ENCODE data around the gene ZNF524.

Gene ZNF524

GRCh38 chr19:55643003-55643886 lies 43.2 kb downstream of the ZNF524 start, which contains the start of gene ZNF581:
TSS of gene ZNF581 (plus strand) at chr19:55643649. CDS start at chr19:55644572, 923 bp downstream.
- peak; percentile 71 for DNase-seq (ENCODE audit: low read depth)

DNA sequence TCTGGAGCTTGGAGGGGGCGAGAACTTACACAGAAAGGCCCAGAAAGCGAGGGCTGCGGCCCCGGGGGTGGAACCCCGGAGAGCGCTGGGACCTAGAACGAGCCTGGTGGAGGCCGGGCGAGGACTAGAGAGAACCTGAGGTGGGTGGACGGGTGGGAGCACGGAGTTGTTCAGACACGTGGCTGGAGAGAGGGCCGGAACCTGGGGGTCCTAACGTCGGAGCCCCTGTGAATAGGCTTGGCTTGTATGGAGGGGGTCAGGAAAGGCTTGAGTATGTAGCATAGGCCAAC lies 43.7 kb downstream of the ZNF524 start:
- no peak for DNase-seq (ENCODE audit: low read depth)

DNA sequence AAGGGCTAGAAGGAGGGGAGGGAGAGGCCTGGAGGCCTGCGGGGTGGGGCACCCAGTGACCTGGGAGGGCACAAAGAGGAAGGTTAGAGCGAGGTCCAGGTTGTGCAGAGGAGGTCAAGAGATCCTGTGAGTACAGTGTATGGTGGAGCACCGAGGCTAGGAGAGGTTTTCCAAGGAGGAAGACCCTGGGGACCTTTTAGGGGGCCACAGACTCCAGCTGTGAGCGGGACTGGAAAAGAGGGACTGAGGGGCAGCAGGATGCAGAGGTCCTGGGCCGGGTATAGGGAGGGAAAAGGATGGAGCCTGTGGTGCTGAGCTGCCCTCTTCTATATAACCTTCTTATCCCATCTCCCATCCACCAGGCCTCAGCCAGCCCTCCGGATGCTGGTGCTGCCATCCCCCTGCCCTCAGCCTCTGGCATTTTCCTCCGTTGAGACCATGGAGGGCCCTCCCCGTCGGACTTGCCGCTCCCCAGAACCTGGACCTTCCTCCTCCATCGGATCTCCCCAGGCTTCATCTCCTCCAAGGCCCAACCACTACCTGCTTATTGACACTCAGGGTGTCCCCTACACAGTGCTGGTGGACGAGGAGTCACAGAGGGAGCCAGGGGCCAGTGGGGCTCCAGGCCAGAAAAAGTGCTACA lies 44.2 kb downstream of the ZNF524 start:
- DNase-seq (ENCODE audit: low read depth) = no peak

DNA sequence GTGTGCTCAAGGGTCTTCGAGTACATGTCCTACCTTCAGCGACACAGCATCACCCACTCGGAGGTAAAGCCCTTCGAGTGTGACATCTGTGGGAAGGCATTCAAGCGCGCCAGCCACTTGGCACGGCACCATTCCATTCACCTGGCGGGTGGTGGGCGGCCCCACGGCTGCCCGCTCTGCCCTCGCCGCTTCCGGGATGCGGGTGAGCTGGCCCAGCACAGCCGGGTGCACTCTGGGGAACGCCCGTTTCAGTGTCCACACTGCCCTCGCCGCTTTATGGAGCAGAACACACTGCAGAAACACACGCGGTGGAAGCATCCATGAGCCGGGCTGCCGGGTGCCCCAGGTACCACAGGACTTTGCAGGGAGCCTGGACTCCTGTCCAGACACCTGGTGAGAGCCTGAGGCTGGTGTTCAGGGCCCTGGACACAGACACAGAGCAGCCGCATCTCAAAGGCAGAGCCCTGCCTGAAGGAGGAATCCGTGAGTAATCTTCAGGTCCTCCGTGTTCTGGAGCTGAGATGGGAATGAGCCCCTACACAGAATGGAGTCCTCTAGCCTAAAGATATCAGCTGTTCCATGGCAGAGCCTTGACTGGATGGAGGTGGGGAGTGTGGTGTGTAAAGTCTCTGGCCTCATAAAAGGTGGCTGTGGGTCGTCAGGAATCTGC lies 44.9 kb downstream of the ZNF524 start:
- DNase-seq (ENCODE audit: low read depth) = no peak

DNA sequence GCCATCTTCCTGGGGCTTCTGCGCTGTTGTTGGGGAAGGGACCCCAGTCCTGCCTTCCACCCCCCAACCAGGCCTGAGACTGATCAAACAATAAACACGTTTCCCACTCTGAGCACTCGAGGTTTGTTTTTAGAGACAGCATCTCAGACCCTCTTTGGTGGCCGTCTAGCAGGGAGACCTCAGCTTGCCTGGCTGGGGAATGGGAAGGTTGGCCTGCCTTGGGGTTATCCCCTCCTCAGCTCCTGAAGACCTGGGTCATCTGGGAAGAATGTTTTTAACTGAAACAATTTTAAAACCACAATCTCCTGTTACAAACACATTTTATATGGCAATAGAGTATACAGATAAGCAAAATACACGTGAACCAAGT lies 45.4 kb downstream of the ZNF524 start:
- DNase-seq (ENCODE audit: low read depth) = no peak

- no peak for DNase-seq (ENCODE audit: low read depth)
Measured at GRCh38 chr19:55646889-55647731, 47.0 kb downstream of the ZNF524 start.

GRCh38 chr19:55647732-55648584 lies 47.9 kb downstream of the ZNF524 start, which contains the start of gene CCDC106:
TSS of gene CCDC106 (plus strand) at chr19:55648212. CDS start at chr19:55649047, 835 bp downstream.
- peak; percentile 79 for DNase-seq (ENCODE audit: low read depth)

GRCh38 chr19:55648585-55649267 lies 48.6 kb downstream of the ZNF524 start:
- DNase-seq (ENCODE audit: low read depth) = no peak

- DNase-seq (ENCODE audit: low read depth) = no peak
Measured at GRCh38 chr19:55649268-55650125, 49.4 kb downstream of the ZNF524 start.

DNA sequence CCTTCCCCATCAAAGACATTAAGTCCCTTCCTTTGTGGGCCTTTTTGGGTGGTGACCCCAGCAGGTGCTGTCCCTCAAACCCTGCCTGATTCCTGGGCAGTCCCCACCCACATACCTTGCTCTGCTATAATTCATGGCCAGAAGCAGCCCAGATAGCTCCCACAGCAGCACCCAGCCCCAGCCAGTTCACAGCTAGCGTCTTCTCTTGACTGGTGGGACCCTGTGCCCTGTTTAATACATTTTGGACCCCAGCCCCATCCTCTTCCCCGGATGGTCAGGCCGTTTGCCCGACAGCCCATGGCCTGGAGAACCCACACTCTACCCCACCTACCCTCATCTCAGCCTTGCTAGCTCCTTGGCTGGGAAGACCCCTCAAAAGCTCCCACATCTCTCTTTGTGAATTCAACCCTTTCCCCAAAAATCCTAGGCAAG lies 50.1 kb downstream of the ZNF524 start:
- no peak for DNase-seq (ENCODE audit: low read depth)

- DNase-seq (ENCODE audit: low read depth) = no peak
Measured at GRCh38 chr19:55650602-55651230, 50.6 kb downstream of the ZNF524 start.

- no peak for DNase-seq (ENCODE audit: low read depth)
Measured at GRCh38 chr19:55651236-55651635, 51.1 kb downstream of the ZNF524 start.

- DNase-seq (ENCODE audit: low read depth) = no peak
Measured at GRCh38 chr19:55652311-55653128, 52.4 kb downstream of the ZNF524 start.
